ENCODE measurements around the gene PPP1R16B.

- TF ChIP-seq POLR2A (IDR thresholded peaks at IDR 0.05; ENCODE audit: low read length) (no peak), FOSL2 (IDR thresholded peaks at IDR 0.05) (no peak), FOSL2 (CRISPR knock-in tag; IDR thresholded peaks at IDR 0.05) (no peak), RFX5 (IDR thresholded peaks at IDR 0.05) (no peak), HOXB5 (CRISPR knock-in tag; IDR thresholded peaks at IDR 0.05) (no peak), POLR2AphosphoS2 (conservative IDR thresholded peaks at IDR 0.05; ENCODE audit: low read length) (no peak), SMC3 (IDR thresholded peaks at IDR 0.05) (no peak), CTCF (IDR thresholded peaks at IDR 0.05) (no peak), BHLHE40 (IDR thresholded peaks at IDR 0.05; ENCODE audit: low read depth, low read length) (no peak), SREBF2 (IDR thresholded peaks at IDR 0.05) (no peak), BCL3 (IDR thresholded peaks at IDR 0.05) (no peak), MAX (IDR thresholded peaks at IDR 0.05) (no peak), KDM1A (IDR thresholded peaks at IDR 0.05; ENCODE audit: low read depth) (no peak), CHD2 (IDR thresholded peaks at IDR 0.05; ENCODE audit: low read length, partially characterized antibody) (no peak), REST (IDR thresholded peaks at IDR 0.05) (no peak)
Measured at GRCh38 chr20:38870733-38871559, 65.4 kb downstream of the PPP1R16B start.

Data from A549 (cell line).